ENCODE data around the gene KRT3.

DNA sequence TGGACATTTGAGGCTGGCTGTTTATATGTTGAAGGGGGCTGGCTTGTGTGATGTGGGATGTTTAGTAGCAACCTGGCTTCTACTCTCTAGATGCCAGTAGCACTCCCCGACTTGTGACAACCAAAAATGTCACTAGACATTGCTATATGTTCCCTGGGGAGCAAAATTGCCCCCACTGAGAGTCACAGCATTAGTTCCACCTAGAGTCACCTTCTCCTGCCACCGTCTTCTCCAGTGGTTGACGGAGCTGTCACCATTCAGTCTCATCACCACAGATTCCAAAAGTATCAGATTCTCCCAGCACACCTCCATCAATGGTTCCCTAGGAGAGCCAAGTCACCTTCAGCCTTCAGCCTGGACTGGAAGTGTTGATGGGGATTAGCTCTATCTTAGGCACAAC is 11.0 kb downstream of the KRT3 start:
- TF ChIP-seq, protein P1, sequence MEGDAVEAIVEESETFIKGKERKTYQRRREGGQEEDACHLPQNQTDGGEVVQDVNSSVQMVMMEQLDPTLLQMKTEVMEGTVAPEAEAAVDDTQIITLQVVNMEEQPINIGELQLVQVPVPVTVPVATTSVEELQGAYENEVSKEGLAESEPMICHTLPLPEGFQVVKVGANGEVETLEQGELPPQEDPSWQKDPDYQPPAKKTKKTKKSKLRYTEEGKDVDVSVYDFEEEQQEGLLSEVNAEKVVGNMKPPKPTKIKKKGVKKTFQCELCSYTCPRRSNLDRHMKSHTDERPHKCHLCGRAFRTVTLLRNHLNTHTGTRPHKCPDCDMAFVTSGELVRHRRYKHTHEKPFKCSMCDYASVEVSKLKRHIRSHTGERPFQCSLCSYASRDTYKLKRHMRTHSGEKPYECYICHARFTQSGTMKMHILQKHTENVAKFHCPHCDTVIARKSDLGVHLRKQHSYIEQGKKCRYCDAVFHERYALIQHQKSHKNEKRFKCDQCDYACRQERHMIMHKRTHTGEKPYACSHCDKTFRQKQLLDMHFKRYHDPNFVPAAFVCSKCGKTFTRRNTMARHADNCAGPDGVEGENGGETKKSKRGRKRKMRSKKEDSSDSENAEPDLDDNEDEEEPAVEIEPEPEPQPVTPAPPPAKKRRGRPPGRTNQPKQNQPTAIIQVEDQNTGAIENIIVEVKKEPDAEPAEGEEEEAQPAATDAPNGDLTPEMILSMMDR (IDR thresholded peaks at IDR 0.05; ENCODE audit: low read depth, low read length, poor library complexity, severe bottlenecking): no peak
- TF ChIP-seq EZH2phosphoT487 (IDR thresholded peaks at IDR 0.05; ENCODE audit: borderline replicate concordance, low read length): no peak

All from DOHH2 (cell line).